ENCODE data around the gene GSPT1. TPM values are rescaled to one million over a fixed set of nuclear protein-coding genes. Genes with fewer than 3 reads are reported as not detected.

The GSPT1 gene
- polyA plus RNA-seq, 6 donors from 2014 or later, result 35.4 to 65.5 (median 54.3) TPM

- H3K27ac Mint-ChIP-seq, result peak overlapping the region in 2 of 6 donors; percentile 15 to 67
- H3K9me3 Mint-ChIP-seq, result no peaks in the 10 kb centered on the region
- ATAC-seq (ENCODE audit: low read depth in 2 of 2) (no peak), DNase-seq (no peak)
- H3K27me3 Mint-ChIP-seq, result no peaks in the 10 kb centered on the region
- H3K4me3 Mint-ChIP-seq, result no peak overlapping the region
- H3K4me1 Mint-ChIP-seq, result peaks cover 23 to 33% (median 25%) of the 10 kb centered on the region in 3 donors
- H3K36me3 Mint-ChIP-seq, result peaks cover 8 to 10% of the 10 kb centered on the region in 2 donors
Observed at GRCh38 chr16:11901091-11901490, 14.7 kb downstream of the GSPT1 start.

DNA sequence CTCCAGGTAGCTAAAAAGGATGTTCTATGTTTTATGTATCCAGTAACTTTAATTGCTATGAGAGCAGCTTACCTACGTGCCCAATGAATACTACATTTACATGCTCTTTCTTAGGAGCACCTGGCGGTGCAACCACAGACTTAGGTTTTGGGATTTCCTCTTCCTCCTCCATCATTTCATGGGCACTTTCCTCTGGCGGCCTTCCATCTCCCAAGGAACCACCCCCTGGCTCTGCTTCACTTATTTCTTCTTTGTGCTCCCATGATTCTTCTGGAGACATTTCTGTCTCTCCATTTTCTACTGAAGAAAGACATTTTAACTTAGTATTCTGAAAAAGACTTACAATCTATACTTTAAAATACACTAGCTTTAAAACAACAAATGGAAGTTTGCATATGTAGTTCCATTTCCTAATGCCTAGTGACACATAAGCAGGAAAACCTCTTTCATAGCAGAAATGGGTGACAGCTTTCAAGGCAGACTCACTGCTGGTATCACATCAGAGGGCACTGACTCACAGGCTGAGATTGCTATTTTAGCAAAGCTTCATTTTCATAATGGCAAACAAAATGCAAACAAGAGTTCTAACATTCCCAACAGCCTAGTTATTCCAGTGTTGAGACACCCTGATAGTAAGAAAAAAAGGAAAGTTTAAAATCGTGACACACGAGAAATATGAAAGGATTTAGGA is 19.1 kb downstream of the GSPT1 start:
- Mint-ChIP-seq H3K4me1 (peaks cover 16 to 21% (median 19%) of the 10 kb centered on the region in 3 donors), H3K36me3 (peaks cover 8 to 13% of the 10 kb centered on the region in 2 donors), H3K9me3 (no peaks in the 10 kb centered on the region), H3K27me3 (no peaks in the 10 kb centered on the region), H3K27ac (peak overlapping the region in 5 of 6 donors; percentile 3 to 88 (median 52)), H3K4me3 (no peak overlapping the region)
- ATAC-seq (ENCODE audit: low read depth in 2 of 2) (no peak), DNase-seq (no peak)

DNA sequence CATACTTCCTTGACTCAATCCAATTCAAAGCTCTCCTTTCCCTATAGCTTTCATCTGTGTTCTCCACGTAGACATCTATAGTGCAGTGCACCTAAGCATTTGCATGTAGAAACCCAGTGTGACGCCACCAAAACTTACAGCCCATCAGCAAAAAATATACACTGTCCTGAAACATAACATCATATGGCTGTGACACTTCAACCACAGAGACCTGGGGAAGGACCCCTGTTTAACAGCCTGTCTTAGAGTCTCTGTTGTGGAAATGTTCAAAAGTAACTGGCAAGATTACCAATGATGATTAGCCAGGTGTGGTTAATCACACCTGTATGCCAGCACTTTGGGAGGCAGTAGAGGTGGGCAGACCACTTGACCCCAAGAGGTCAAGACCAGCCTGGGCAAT is 22.2 kb downstream of the GSPT1 start:
- peaks cover 8 to 13% of the 10 kb centered on the region in 2 donors for H3K36me3 Mint-ChIP-seq
- no peak overlapping the region for H3K4me3 Mint-ChIP-seq
- H3K4me1 Mint-ChIP-seq, result peaks cover 0 to 9% (median 0%) of the 10 kb centered on the region in 3 donors
- H3K27me3 Mint-ChIP-seq, result no peaks in the 10 kb centered on the region
- no peaks in the 10 kb centered on the region for H3K9me3 Mint-ChIP-seq
- DNase-seq (no peak), ATAC-seq (ENCODE audit: low read depth in 2 of 2) (no peak)
- no peak overlapping the region for H3K27ac Mint-ChIP-seq

GRCh38 chr16:11892761-11893160 is 23.0 kb downstream of the GSPT1 start:
- Mint-ChIP-seq H3K36me3 (peaks cover 8 to 13% of the 10 kb centered on the region in 2 donors), H3K9me3 (no peaks in the 10 kb centered on the region), H3K27me3 (no peaks in the 10 kb centered on the region), H3K27ac (no peak overlapping the region), H3K4me1 (peaks cover 0 to 9% (median 0%) of the 10 kb centered on the region in 3 donors), H3K4me3 (no peak overlapping the region)
- DNase-seq (no peak), ATAC-seq (ENCODE audit: low read depth in 2 of 2) (no peak)

GRCh38 chr16:11890231-11890965 is 25.4 kb downstream of the GSPT1 start:
- Mint-ChIP-seq H3K27ac (no peak overlapping the region), H3K4me3 (no peak overlapping the region), H3K4me1 (peaks cover 0 to 4% (median 0%) of the 10 kb centered on the region in 3 donors), H3K36me3 (peaks cover 12 to 14% of the 10 kb centered on the region in 2 donors), H3K27me3 (no peaks in the 10 kb centered on the region), H3K9me3 (no peaks in the 10 kb centered on the region)
- DNase-seq, result no peak
- ATAC-seq (ENCODE audit: low read depth in 2 of 2), result no peak

GRCh38 chr16:11886881-11887280 is 28.9 kb downstream of the GSPT1 start:
- no peak for ATAC-seq (ENCODE audit: low read depth in 2 of 2)
- Mint-ChIP-seq H3K4me3 (no peak overlapping the region), H3K9me3 (no peaks in the 10 kb centered on the region), H3K4me1 (no peaks in the 10 kb centered on the region), H3K27ac (peak overlapping the region in 1 of 6 donors; percentile 38), H3K36me3 (peaks cover 8 to 12% of the 10 kb centered on the region in 2 donors), H3K27me3 (no peaks in the 10 kb centered on the region)
- DNase-seq, result no peak

DNA sequence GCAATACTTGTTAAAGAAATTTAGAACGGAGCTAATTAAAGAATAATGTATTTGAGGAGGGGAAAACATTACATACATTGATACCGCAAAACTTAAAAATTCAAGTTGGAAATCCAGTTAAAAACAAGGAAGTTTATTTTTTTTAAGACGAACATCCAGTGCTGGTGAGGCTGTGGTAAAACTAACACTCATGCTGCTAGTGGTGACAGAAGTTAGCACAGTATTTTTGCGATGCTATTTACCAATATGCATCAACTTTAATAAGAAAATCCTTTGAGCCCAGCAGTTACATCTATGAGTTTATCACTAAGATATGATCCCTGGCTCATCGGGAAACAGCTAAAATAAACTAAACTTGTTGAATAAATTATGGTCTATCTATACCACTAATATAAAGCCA is 31.7 kb downstream of the GSPT1 start:
- Mint-ChIP-seq H3K27me3 (no peaks in the 10 kb centered on the region), H3K36me3 (peaks cover 8 to 12% of the 10 kb centered on the region in 2 donors), H3K27ac (no peak overlapping the region), H3K4me1 (no peaks in the 10 kb centered on the region), H3K4me3 (no peak overlapping the region), H3K9me3 (no peaks in the 10 kb centered on the region)
- DNase-seq (no peak), ATAC-seq (ENCODE audit: low read depth in 2 of 2) (no peak)

GRCh38 chr16:11880007-11880406 is 35.7 kb downstream of the GSPT1 start:
- Mint-ChIP-seq H3K27ac (no peak overlapping the region), H3K4me3 (no peak overlapping the region), H3K36me3 (peaks cover 4 to 8% of the 10 kb centered on the region in 2 donors), H3K27me3 (no peaks in the 10 kb centered on the region), H3K9me3 (no peaks in the 10 kb centered on the region), H3K4me1 (no peaks in the 10 kb centered on the region)
- DNase-seq (no peak), ATAC-seq (ENCODE audit: low read depth in 2 of 2) (no peak)

DNA sequence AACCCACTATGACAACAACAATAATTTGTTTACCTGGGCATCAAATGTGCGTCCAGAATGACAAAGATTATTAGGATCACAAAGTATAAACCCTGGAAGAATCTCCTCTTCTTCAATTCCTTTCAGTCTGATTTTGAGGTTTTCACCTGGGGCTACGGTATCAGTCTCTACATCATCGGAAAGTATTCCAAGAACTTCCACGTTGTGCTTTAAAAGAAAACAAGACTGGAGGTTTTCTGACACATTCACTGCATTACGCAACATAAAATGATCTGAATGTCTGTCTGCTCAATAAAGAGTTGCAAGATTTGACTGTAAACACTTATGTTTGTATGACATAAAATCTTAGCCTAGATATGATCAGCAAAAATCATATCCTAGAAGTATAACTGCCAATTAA is 38.4 kb downstream of the GSPT1 start:
- ATAC-seq (ENCODE audit: low read depth in 2 of 2) (no peak), DNase-seq (no peak)
- Mint-ChIP-seq H3K27ac (no peak overlapping the region), H3K27me3 (no peaks in the 10 kb centered on the region), H3K4me1 (no peaks in the 10 kb centered on the region), H3K4me3 (no peak overlapping the region), H3K9me3 (no peaks in the 10 kb centered on the region), H3K36me3 (peaks cover 8 to 14% of the 10 kb centered on the region in 2 donors)

GRCh38 chr16:11876306-11876705 is 39.5 kb downstream of the GSPT1 start:
- Mint-ChIP-seq H3K4me1 (no peaks in the 10 kb centered on the region), H3K9me3 (no peaks in the 10 kb centered on the region), H3K4me3 (no peak overlapping the region), H3K27ac (peak overlapping the region in 1 of 6 donors; percentile 74), H3K27me3 (no peaks in the 10 kb centered on the region), H3K36me3 (peaks cover 8 to 14% of the 10 kb centered on the region in 2 donors)
- no peak for ATAC-seq (ENCODE audit: low read depth in 2 of 2)
- DNase-seq, result no peak

GRCh38 chr16:11875721-11876120 is 40.0 kb downstream of the GSPT1 start:
- H3K36me3 Mint-ChIP-seq, result peaks cover 8 to 14% of the 10 kb centered on the region in 2 donors
- ATAC-seq (ENCODE audit: low read depth in 2 of 2) (no peak), DNase-seq (no peak)
- H3K9me3 Mint-ChIP-seq, result no peaks in the 10 kb centered on the region
- no peaks in the 10 kb centered on the region for H3K27me3 Mint-ChIP-seq
- peak overlapping the region in 1 of 6 donors; percentile 15 for H3K27ac Mint-ChIP-seq
- no peak overlapping the region for H3K4me3 Mint-ChIP-seq
- no peaks in the 10 kb centered on the region for H3K4me1 Mint-ChIP-seq

- ATAC-seq (ENCODE audit: low read depth in 2 of 2) (no peak), DNase-seq (no peak)
- Mint-ChIP-seq H3K9me3 (no peaks in the 10 kb centered on the region), H3K27ac (peak overlapping the region in 2 of 6 donors; percentile 29 to 42), H3K4me1 (no peaks in the 10 kb centered on the region), H3K4me3 (no peak overlapping the region), H3K36me3 (peaks cover 8 to 14% of the 10 kb centered on the region in 2 donors), H3K27me3 (no peaks in the 10 kb centered on the region)
Observed at GRCh38 chr16:11871193-11871592, 44.6 kb downstream of the GSPT1 start.

DNA sequence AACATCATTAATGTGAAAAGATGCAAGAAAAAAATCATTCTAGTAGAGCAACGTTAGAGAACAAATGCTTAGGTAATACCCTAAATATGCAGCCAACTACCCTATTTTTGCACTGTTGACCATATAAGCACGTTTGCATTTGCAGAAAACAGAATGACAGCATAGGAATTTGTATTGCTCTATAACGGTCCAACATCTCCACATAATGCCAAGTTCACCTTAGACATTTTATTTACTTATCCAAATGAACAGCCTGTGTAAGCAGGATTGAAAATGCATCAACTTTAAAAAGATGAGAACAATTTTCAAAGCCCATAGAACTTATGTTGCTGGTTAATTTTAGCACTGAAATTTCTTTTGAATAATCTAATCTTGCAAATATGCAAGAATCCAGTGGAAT is 45.4 kb downstream of the GSPT1 start:
- no peak overlapping the region for H3K27ac Mint-ChIP-seq
- no peaks in the 10 kb centered on the region for H3K9me3 Mint-ChIP-seq
- no peak overlapping the region for H3K4me3 Mint-ChIP-seq
- peaks cover 3 to 14% of the 10 kb centered on the region in 2 donors for H3K36me3 Mint-ChIP-seq
- ATAC-seq (ENCODE audit: low read depth in 2 of 2) (no peak), DNase-seq (no peak)
- peaks cover 0 to 6% (median 0%) of the 10 kb centered on the region in 3 donors for H3K4me1 Mint-ChIP-seq
- H3K27me3 Mint-ChIP-seq, result no peaks in the 10 kb centered on the region
